Measurements from ENCODE around the gene UBE2O. TPM values are rescaled to one million over a fixed set of nuclear protein-coding genes. Genes with fewer than 3 reads are reported as not detected.

The UBE2O gene
- total and polyA plus RNA-seq, 2 experiments from 2014 or later, result 30.4 to 79.4 TPM

GRCh38 chr17:76384222-76384986 lies 68.5 kb downstream of the UBE2O start, which contains the start of gene SPHK1:
TSS of gene SPHK1 (plus strand) at chr17:76384609. CDS start at chr17:76385645, 1,036 bp downstream.
- Histone ChIP-seq H3K27ac (ENCODE audit: low read depth) (no peak within 1 kb of the TSS), H3K4me2 (peak within 1 kb of the TSS; percentile 95), H3K9me2 (ENCODE audit: insufficient read depth) (no peaks in the 10 kb centered on the region), H3K4me3 (peak within 1 kb of the TSS; percentile 84), H2AFZ (peak within 1 kb of the TSS; percentile 98), H3K36me3 (ENCODE audit: insufficient read depth) (no peaks in the 10 kb centered on the region), H4K20me1 (replicated peaks; ENCODE audit: insufficient read depth) (no peaks in the 10 kb centered on the region), H3K27me3 (ENCODE audit: insufficient read depth) (peaks cover 60% of the 10 kb centered on the region), H3F3A (replicated peaks; ENCODE audit: low read depth) (peaks cover 10% of the 10 kb centered on the region; the same call in 1 of the 2 replicates), H3K4me1 (ENCODE audit: insufficient read depth) (peaks cover 18% of the 10 kb centered on the region), H3K79me2 (replicated peaks; ENCODE audit: insufficient read depth) (no peaks in the 10 kb centered on the region)
- H3K36me3 Mint-ChIP-seq (ENCODE audit: low read depth), result peaks cover 11% of the 10 kb centered on the region; the same call in 2 of the 3 replicates
- H3K4me3 Mint-ChIP-seq, result peak within 1 kb of the TSS; percentile 92
- H3K27ac Mint-ChIP-seq, result no peak within 1 kb of the TSS
- TF ChIP-seq JUNB (IDR thresholded peaks at IDR 0.05; ENCODE audit: unreplicated experiment) (no peak), STAT1 (IDR thresholded peaks at IDR 0.05; ENCODE audit: unreplicated experiment) (no peak), POLR2AphosphoS5 (IDR thresholded peaks at IDR 0.05; ENCODE audit: low read depth) (0 out of 2 replicates have a peak, but pooled peaks have one; percentile 24), REST (IDR thresholded peaks at IDR 0.05; ENCODE audit: unreplicated experiment) (no peak), EZH2 (IDR thresholded peaks at IDR 0.05; ENCODE audit: low read depth, unreplicated experiment) (peak; percentile 74), CREB1 (CRISPR knock-in tag; IDR thresholded peaks at IDR 0.05; ENCODE audit: low read depth) (no peak)
- TF ChIP-seq, protein P1, sequence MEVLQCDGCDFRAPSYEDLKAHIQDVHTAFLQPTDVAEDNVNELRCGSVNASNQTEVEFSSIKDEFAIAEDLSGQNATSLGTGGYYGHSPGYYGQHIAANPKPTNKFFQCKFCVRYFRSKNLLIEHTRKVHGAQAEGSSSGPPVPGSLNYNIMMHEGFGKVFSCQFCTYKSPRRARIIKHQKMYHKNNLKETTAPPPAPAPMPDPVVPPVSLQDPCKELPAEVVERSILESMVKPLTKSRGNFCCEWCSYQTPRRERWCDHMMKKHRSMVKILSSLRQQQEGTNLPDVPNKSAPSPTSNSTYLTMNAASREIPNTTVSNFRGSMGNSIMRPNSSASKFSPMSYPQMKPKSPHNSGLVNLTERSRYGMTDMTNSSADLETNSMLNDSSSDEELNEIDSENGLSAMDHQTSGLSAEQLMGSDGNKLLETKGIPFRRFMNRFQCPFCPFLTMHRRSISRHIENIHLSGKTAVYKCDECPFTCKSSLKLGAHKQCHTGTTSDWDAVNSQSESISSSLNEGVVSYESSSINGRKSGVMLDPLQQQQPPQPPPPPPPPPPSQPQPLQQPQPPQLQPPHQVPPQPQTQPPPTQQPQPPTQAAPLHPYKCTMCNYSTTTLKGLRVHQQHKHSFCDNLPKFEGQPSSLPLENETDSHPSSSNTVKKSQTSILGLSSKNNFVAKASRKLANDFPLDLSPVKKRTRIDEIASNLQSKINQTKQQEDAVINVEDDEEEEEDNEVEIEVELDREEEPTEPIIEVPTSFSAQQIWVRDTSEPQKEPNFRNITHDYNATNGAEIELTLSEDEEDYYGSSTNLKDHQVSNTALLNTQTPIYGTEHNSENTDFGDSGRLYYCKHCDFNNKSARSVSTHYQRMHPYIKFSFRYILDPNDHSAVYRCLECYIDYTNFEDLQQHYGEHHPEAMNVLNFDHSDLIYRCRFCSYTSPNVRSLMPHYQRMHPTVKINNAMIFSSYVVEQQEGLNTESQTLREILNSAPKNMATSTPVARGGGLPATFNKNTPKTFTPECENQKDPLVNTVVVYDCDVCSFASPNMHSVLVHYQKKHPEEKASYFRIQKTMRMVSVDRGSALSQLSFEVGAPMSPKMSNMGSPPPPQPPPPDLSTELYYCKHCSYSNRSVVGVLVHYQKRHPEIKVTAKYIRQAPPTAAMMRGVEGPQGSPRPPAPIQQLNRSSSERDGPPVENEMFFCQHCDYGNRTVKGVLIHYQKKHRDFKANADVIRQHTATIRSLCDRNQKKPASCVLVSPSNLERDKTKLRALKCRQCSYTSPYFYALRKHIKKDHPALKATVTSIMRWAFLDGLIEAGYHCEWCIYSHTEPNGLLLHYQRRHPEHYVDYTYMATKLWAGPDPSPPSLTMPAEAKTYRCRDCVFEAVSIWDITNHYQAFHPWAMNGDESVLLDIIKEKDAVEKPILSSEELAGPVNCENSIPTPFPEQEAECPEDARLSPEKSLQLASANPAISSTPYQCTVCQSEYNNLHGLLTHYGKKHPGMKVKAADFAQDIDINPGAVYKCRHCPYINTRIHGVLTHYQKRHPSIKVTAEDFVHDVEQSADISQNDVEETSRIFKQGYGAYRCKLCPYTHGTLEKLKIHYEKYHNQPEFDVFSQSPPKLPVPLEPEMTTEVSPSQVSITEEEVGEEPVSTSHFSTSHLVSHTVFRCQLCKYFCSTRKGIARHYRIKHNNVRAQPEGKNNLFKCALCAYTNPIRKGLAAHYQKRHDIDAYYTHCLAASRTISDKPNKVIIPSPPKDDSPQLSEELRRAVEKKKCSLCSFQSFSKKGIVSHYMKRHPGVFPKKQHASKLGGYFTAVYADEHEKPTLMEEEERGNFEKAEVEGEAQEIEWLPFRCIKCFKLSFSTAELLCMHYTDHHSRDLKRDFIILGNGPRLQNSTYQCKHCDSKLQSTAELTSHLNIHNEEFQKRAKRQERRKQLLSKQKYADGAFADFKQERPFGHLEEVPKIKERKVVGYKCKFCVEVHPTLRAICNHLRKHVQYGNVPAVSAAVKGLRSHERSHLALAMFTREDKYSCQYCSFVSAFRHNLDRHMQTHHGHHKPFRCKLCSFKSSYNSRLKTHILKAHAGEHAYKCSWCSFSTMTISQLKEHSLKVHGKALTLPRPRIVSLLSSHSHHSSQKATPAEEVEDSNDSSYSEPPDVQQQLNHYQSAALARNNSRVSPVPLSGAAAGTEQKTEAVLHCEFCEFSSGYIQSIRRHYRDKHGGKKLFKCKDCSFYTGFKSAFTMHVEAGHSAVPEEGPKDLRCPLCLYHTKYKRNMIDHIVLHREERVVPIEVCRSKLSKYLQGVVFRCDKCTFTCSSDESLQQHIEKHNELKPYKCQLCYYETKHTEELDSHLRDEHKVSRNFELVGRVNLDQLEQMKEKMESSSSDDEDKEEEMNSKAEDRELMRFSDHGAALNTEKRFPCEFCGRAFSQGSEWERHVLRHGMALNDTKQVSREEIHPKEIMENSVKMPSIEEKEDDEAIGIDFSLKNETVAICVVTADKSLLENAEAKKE (CRISPR knock-in tag; IDR thresholded peaks at IDR 0.05), result no peak
- peaks cover 19% of the 10 kb centered on the region; the same call in 2 of the 3 replicates for H3K4me1 Mint-ChIP-seq
- H3K9me3 Mint-ChIP-seq, result no peaks in the 10 kb centered on the region; the same call in 2 of the 3 replicates
- ATAC-seq (peak; percentile 18), DNase-seq (ENCODE audit: low spot score) (peak; percentile 83)
- H3K27me3 Mint-ChIP-seq (ENCODE audit: insufficient read depth, low read depth, poor library complexity), result peaks cover 63% of the 10 kb centered on the region

All from GM23338 (cell line).